B cell (primary cell): ENCODE data around the gene DUSP15. TPM values are rescaled to one million over a fixed set of nuclear protein-coding genes. Genes with fewer than 3 reads are reported as not detected.

ENCODE experiments used
- ATAC-seq: fragments of 200-7000 bp; cut with Tn5 transposase; one replicate; pipeline ENCODE4 v1.10.0; 2021; ENCODE audit warnings: low read depth, mild to moderate bottlenecking, moderate number of reproducible peaks, moderate library complexity
- CTCF ChIA-PET: fragments of 350-600 bp; sonication (Branson Sonifier 250); formaldehyde crosslinking; loops from one replicate; lab custom pipeline; 2021; ENCODE audit warnings: antibody characterized with exemption, inconsistent platforms; lab: Charles Lee
- POLR2A ChIA-PET: fragments of 350-600 bp; sonication (Branson Sonifier 250); formaldehyde crosslinking; loops from one replicate; lab custom pipeline; 2021; ENCODE audit warnings: antibody characterized with exemption; lab: Charles Lee
- DNase-seq: peaks from one replicate; pipeline ENCODE4 v3.0.0; 2013
- H2AFZ ChIP-seq: 2 replicates; pipeline ENCODE4 v1.6.1; 2012; ENCODE audit warnings: mild to moderate bottlenecking, low read depth, low read length; ENCODE audit not compliant: insufficient read depth, poor library complexity, severe bottlenecking
- H3K27ac ChIP-seq, 2 donors: 1 replicate in 1 of 2; 2 replicates in 1 of 2; pipeline ENCODE4 v1.5.1; 2012 to 2013; ENCODE audit warnings: low read length in 2 of 2, mild to moderate bottlenecking in 2 of 2, moderate library complexity in 1 of 2
- H3K27me3 ChIP-seq, 4 experiments: fragments of 200-600 bp in 1 of 4; sonication (generic) in 1 of 4; replicated peaks in 1 of 4; 1 replicate in 2 of 4; 2 replicates in 2 of 4; pipeline versions ENCODE4 v1.6.1 to v1.7.0; 2013 to 2016; ENCODE audit warnings: low read length in 3 of 4, mild to moderate bottlenecking in 2 of 4, mixed read lengths in 1 of 4, moderate library complexity in 1 of 4; ENCODE audit not compliant: insufficient read depth in 4 of 4, control insufficient read depth in 3 of 4; ENCODE audit errors: control extremely low read depth in 1 of 4
- H3K36me3 ChIP-seq, 2 experiments: replicated peaks in 1 of 2; 1 replicate in 1 of 2; 2 replicates in 1 of 2; pipeline versions ENCODE4 v1.6.1 to v1.7.1; 2013; ENCODE audit warnings: low read length in 1 of 2; ENCODE audit not compliant: insufficient read depth in 2 of 2, control insufficient read depth in 1 of 2; ENCODE audit errors: control extremely low read depth in 1 of 2, extremely low read depth in 1 of 2
- H3K4me1 ChIP-seq, 2 donors: fragments of 200-600 bp in 1 of 2; sonication (generic) in 1 of 2; 1 replicate in 1 of 2; 2 replicates in 1 of 2; pipeline versions ENCODE4 v1.5.1 to v1.6.1; 2013 to 2017; ENCODE audit warnings: low read length in 2 of 2; ENCODE audit not compliant: control insufficient read depth in 2 of 2, insufficient read depth in 2 of 2
- H3K4me2 ChIP-seq: replicated peaks from 2 replicates; pipeline ENCODE3; 2012; ENCODE audit warnings: mild to moderate bottlenecking, low read depth, low read length; ENCODE audit not compliant: poor library complexity, severe bottlenecking
- H3K4me3 ChIP-seq, 5 experiments: fragments of 200-600 bp in 1 of 5; sonication (generic) in 1 of 5; 1 replicate in 3 of 5; 2 replicates in 2 of 5; pipeline versions ENCODE4 v1.5.1 to v1.7.0; 2011 to 2016; ENCODE audit warnings: low read length in 4 of 5, mild to moderate bottlenecking in 4 of 5, low read depth in 2 of 5, control low read depth in 1 of 5, moderate library complexity in 1 of 5; ENCODE audit not compliant: insufficient read depth in 1 of 5; ENCODE audit errors: control extremely low read depth in 1 of 5, extremely low read depth in 1 of 5
- H3K79me2 ChIP-seq: fragments of 200-600 bp; sonication (generic); one replicate; pipeline ENCODE4 v1.6.0; 2016; ENCODE audit warnings: low read length; ENCODE audit not compliant: control insufficient read depth, insufficient read depth
- H3K9ac ChIP-seq: fragments of 200-600 bp; sonication (generic); 2 replicates; pipeline ENCODE4 v1.6.1; 2017; ENCODE audit warnings: mild to moderate bottlenecking, low read length, moderate library complexity
- H3K9me3 ChIP-seq, 3 donors: one replicate each; pipeline versions ENCODE4 v1.6.1 to v1.7.1; 2013; ENCODE audit warnings: low read length in 2 of 3; ENCODE audit not compliant: control insufficient read depth in 2 of 3, insufficient read depth in 1 of 3; ENCODE audit errors: control extremely low read depth in 1 of 3
- H4K20me1 ChIP-seq: 2 replicates; pipeline ENCODE4 v1.6.0; 2012; ENCODE audit warnings: mild to moderate bottlenecking, low read length; ENCODE audit not compliant: insufficient read depth, control insufficient read depth, poor library complexity, severe bottlenecking
- H3K27ac Mint-ChIP-seq: one replicate; pipeline ENCODE4 v1.8.0; 2021; ENCODE audit warnings: mixed read lengths
- H3K27me3 Mint-ChIP-seq: one replicate; pipeline ENCODE4 v1.8.0; 2021; ENCODE audit warnings: mixed read lengths
- H3K4me1 Mint-ChIP-seq: one replicate; pipeline ENCODE4 v1.8.0; 2021; ENCODE audit warnings: mixed read lengths
- H3K4me3 Mint-ChIP-seq: one replicate; pipeline ENCODE4 v1.8.0; 2021; ENCODE audit warnings: mixed read lengths
- H3K9me3 Mint-ChIP-seq: one replicate; pipeline ENCODE4 v1.8.0; 2022; ENCODE audit warnings: mixed read lengths; ENCODE audit not compliant: insufficient read depth
- EZH2 ChIP-seq: IDR thresholded peaks from 2 replicates; pipeline ENCODE4 v1.6.1; 2012; ENCODE audit warnings: borderline replicate concordance, low read depth, mild to moderate bottlenecking, moderate library complexity, low read length; ENCODE audit not compliant: insufficient read depth, poor library complexity, severe bottlenecking
- WGBS: methylation state at CpG from one replicate; pipeline ENCODE4 v1.1.5; 2013; ENCODE audit warnings: missing lambda C conversion rate; ENCODE audit not compliant: insufficient coverage; 5-methylcytosine and 5-hydroxymethylcytosine counted together
- intact Hi-C: fragments of 100-400 bp; cut with micrococcal nuclease; formaldehyde crosslinking; loops from one replicate; pipeline ENCODE4 v1.10.0; 2022
- polyA plus RNA-seq: library from polyadenylated mRNA; depleted of rRNA; stranded (reverse); fragments of >200 nt; gene quantifications from 2 replicates; pipeline ENCODE4 v1.2.3, GENCODE V29; 2012
- total RNA-seq, 2 donors: library from RNA; stranded (reverse); fragments of 120-200 nt in 1 of 2; gene quantifications; 1 replicate in 1 of 2; 2 replicates in 1 of 2; pipeline versions ENCODE4 v1.2.3 to v1.2.4, GENCODE V29; 2013 to 2022
- TF ChIP-seq, protein P1 (sequence below): fragments of 200-600 bp; IDR thresholded peaks from one replicate; pipeline ENCODE4 v1.8.0; 2022; ENCODE audit warnings: antibody characterized with exemption, mild to moderate bottlenecking

The DUSP15 gene
- total and polyA plus RNA-seq, 2 donors (not counting 1 experiment from before 2014, with no cell fraction given) = 0.78 to 3.3 TPM

DNA sequence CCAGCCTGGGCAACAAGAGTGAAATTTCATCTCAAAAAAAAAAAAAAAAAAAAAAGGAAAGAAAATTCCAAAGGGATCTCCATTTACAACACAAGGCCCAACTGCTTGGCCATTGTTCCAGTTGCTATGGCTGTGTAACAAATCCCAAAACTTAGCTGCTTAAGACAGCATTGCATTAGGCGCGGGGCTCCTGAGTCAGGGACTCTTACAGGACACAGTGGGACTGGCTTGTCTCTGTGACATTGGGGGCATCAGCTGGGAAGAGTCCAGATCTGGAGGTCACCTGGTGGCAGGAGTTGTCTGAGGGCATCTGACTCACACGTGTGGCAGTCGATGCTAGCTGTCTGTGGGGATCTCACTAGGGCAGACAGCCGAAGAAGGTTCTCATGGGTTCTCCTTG lies 35.7 kb upstream of the DUSP15 start:
- no peak for TF ChIP-seq EZH2
- TF ChIP-seq, protein P1, sequence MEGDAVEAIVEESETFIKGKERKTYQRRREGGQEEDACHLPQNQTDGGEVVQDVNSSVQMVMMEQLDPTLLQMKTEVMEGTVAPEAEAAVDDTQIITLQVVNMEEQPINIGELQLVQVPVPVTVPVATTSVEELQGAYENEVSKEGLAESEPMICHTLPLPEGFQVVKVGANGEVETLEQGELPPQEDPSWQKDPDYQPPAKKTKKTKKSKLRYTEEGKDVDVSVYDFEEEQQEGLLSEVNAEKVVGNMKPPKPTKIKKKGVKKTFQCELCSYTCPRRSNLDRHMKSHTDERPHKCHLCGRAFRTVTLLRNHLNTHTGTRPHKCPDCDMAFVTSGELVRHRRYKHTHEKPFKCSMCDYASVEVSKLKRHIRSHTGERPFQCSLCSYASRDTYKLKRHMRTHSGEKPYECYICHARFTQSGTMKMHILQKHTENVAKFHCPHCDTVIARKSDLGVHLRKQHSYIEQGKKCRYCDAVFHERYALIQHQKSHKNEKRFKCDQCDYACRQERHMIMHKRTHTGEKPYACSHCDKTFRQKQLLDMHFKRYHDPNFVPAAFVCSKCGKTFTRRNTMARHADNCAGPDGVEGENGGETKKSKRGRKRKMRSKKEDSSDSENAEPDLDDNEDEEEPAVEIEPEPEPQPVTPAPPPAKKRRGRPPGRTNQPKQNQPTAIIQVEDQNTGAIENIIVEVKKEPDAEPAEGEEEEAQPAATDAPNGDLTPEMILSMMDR = no peak
- Histone ChIP-seq H3K27ac (no peak overlapping the region), H3K79me2 (no peaks in the 10 kb centered on the region), H3K27me3 (no peaks in the 10 kb centered on the region), H3K9me3 (no peaks in the 10 kb centered on the region), H3K4me3 (no peak overlapping the region), H2AFZ (no peak overlapping the region), H3K4me1 (no peaks in the 10 kb centered on the region), H3K4me2 (no peak overlapping the region), H3K9ac (no peak overlapping the region), H3K36me3 (no peaks in the 10 kb centered on the region), H4K20me1 (no peaks in the 10 kb centered on the region)
- no peak overlapping the region for H3K27ac Mint-ChIP-seq
- H3K4me3 Mint-ChIP-seq = no peak overlapping the region
- H3K4me1 Mint-ChIP-seq = no peaks in the 10 kb centered on the region
- ATAC-seq (no peak), DNase-seq (no peak)
- H3K9me3 Mint-ChIP-seq = no peaks in the 10 kb centered on the region
- WGBS = 100% methylated on average over 5 of the region's 5 CpGs
- H3K27me3 Mint-ChIP-seq = no peaks in the 10 kb centered on the region
- ChIA-PET POLR2A (no interaction called here), CTCF (no interaction called here)
- intact Hi-C loops = no loop called here

DNA sequence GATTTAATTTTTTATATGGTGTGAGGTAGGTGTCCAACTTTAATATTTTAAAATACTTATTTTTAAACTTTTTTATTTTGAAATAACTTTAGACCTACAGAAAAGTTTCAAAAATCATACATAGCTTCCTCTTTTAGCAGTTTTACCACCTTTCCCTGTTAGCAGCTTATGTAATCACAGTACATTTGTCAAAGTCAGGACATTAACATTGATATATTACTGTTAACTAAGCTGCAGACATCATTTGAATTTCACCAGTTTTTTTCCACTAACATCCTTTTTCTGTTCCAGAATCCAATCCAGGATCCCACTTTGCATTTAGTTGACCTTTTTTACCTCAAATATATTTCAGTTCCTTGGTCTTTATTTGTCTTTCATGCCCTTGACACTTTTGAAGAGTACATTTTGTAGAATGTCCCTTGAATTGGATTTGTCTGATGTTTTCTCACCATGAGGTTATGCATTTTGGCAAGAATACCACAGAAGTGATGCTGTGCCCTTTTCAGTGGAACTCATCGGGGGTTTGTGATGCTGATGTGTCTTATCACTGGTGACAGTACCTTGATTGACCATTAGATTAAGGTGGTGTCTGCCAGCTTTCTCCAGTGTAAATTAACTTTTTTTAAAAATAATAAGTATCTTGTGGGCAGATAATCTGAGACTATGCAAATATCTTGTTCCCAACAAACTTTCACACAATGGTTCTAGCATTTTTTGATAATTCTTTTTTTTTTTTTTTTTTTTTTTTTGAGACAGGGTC lies 33.5 kb upstream of the DUSP15 start:
- ChIA-PET POLR2A (no interaction called here), CTCF (interaction anchor here (0.5 to 0.7 kb wide), 4 partner anchors 10 to 463 kb away, joined by 3 to 6 read pairs (median 4); no protein-coding TSS in a partner anchor)
- Histone ChIP-seq H3K9me3 (no peaks in the 10 kb centered on the region), H3K4me3 (no peak overlapping the region), H4K20me1 (no peaks in the 10 kb centered on the region), H3K36me3 (no peaks in the 10 kb centered on the region), H2AFZ (no peak overlapping the region), H3K79me2 (no peaks in the 10 kb centered on the region), H3K9ac (no peak overlapping the region), H3K4me1 (no peaks in the 10 kb centered on the region), H3K27me3 (no peaks in the 10 kb centered on the region), H3K4me2 (no peak overlapping the region), H3K27ac (no peak overlapping the region)
- ATAC-seq (no peak), DNase-seq (no peak)
- no peak for TF ChIP-seq EZH2
- intact Hi-C loops = no loop called here
- Mint-ChIP-seq H3K27ac (no peak overlapping the region), H3K27me3 (no peaks in the 10 kb centered on the region), H3K4me1 (no peaks in the 10 kb centered on the region), H3K9me3 (no peaks in the 10 kb centered on the region), H3K4me3 (no peak overlapping the region)
- WGBS = no CpG with 5 or more reads among the region's 1 CpG
